ENCODE measurements around the gene TENM4.

GRCh38 chr11:79182794-79183193, 258.0 kb downstream of the TENM4 start:
- no peak for TF ChIP-seq POLR2AphosphoS5 (IDR thresholded peaks at IDR 0.05)
- no peak for TF ChIP-seq POLR2A (IDR thresholded peaks at IDR 0.05)
- no peak for TF ChIP-seq CTCF (IDR thresholded peaks at IDR 0.05)
